Esophagus muscularis mucosa (tissue), 3 donors: Measurements from ENCODE around the gene TM4SF5.

Source experiments
- CTCF ChIP-seq, 3 experiments: fragments of 200-600 bp in 2 of 3; fragments of 450-650 bp in 1 of 3; sonication (generic) in 2 of 3; IDR thresholded peaks; one replicate each; pipeline ENCODE4 v1.5.1; 2017 to 2019; ENCODE audit warnings: antibody characterized with exemption in 3 of 3, mild to moderate bottlenecking in 2 of 3, moderate library complexity in 1 of 3
- POLR2A ChIP-seq: fragments of 450-650 bp; IDR thresholded peaks from one replicate; pipeline ENCODE4 v1.6.1; 2017; ENCODE audit warnings: antibody characterized with exemption, moderate library complexity, mild to moderate bottlenecking, low read depth

- TF ChIP-seq POLR2A, result no peak
- TF ChIP-seq CTCF (IDR thresholded peaks at IDR 0.05), result no peak
These were observed 21.1 kb upstream of the TM4SF5 start for GRCh38 chr17:4750606-4751005.
